Measurements from ENCODE around the gene KIF3C. TPM values are rescaled to one million over a fixed set of nuclear protein-coding genes. Genes with fewer than 3 reads are reported as not detected.

KIF3C gene
- polyA plus RNA-seq, 3 donors, result 15.6 to 18.3 (median 17.9) TPM

GRCh38 chr2:25881764-25882163, 100.5 kb downstream of the KIF3C start:
- DNase-seq (ENCODE audit: low read depth in 3 of 3, low spot score in 2 of 3), result no peak

GRCh38 chr2:25879133-25879730, 103.1 kb downstream of the KIF3C start:
- DNase-seq (ENCODE audit: low read depth in 3 of 3, low spot score in 2 of 3), result no peak

GRCh38 chr2:25878361-25879132, 103.8 kb downstream of the KIF3C start, which contains the start of gene ASXL2:
ASXL2 (minus strand) TSS chr2:25878487; CDS start chr2:25878222, 265 bp downstream.
- DNase-seq (ENCODE audit: low read depth in 3 of 3, low spot score in 2 of 3), result peak; percentile 90 to 94 (median 93)

GRCh38 chr2:25877431-25878360, 104.6 kb downstream of the KIF3C start:
- DNase-seq (ENCODE audit: low read depth in 3 of 3, low spot score in 2 of 3), result peak in 2 of 3 donors; percentile 31 to 54

Other genes with a start within 250 kb of the KIF3C start
- gene ASXL2, start 104.0 kb downstream of the KIF3C start, polyA plus RNA-seq (ENCODE audit: insufficient read length in 3 of 3), result 10 to 100 TPM; 20.5 to 25.2 (median 23.5) TPM
- gene RAB10, start 51.6 kb upstream of the KIF3C start, polyA plus RNA-seq (ENCODE audit: insufficient read length in 3 of 3), result 100 to 1,000 TPM; 172 to 177 (median 175) TPM
- 1 to 10 TPM; 5.9 to 6.1 (median 6.0) TPM for gene GAREM2, start 190.6 kb upstream of the KIF3C start, polyA plus RNA-seq (ENCODE audit: insufficient read length in 3 of 3)